NCI-H2107 treated with DMSO at 0.1 percent for 48 hours (cell line): ENCODE data around the gene PHKG2.
"Not testable (repeated sequence)": the region's sequence is repeated elsewhere in the genome, so short reads cannot be mapped to it uniquely, and the experiment has no call there.

ENCODE experiments used
- DNase-seq: peaks from one replicate; lab custom pipeline; 2025; ENCODE audit not compliant: unreplicated experiment; lab: John Stamatoyannopoulos, UW

The PHKG2 gene, protein sequence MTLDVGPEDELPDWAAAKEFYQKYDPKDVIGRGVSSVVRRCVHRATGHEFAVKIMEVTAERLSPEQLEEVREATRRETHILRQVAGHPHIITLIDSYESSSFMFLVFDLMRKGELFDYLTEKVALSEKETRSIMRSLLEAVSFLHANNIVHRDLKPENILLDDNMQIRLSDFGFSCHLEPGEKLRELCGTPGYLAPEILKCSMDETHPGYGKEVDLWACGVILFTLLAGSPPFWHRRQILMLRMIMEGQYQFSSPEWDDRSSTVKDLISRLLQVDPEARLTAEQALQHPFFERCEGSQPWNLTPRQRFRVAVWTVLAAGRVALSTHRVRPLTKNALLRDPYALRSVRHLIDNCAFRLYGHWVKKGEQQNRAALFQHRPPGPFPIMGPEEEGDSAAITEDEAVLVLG

DNA sequence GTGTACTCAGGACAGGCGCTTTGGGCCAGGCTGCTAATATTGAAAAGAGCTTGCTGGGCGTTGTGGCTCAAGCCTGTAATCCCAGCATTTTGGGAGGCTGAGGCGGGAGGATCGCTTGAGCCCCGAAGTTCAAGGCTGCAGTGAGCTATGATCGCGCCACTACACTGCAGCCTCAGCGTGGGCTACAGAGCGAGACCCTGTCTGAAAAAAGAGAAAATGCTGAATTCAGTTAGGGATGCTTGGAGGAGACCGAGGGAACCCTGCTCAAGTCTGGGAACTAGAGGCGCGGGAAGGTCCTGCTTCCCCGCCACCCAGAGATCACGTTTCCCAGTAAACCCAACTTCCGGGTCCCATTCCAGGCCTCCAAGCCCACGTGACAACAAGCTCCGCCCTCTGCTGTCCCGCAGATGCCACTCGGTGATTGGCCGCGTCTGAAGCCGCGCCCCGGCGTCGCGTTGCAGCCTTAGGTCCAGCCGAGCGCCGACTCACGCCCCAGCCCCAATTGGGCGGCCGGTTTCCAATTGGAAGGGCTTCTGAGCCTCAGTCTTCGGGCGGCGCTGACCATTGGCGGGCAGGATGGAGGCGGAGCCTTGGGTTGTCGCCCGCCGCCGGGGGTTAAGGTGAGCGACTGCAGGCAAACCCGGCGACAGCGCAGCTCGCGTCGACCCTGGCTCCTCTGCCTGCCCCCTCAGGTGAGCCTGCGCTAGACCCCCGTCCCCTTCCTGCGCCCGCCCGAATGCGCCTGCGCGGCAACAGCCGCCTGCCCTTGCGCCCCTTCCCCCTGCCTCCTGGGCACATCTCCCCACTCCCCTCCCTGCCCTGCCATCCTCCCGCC, at the start of gene PHKG2:
Gene PHKG2 (plus strand): TSS at position 627 of the 835 bp plus-strand sequence. CDS start 396 bp downstream, outside the sequence.
- peak; percentile 96 for DNase-seq

GRCh38 chr16:30698816-30699614, 49.2 kb upstream of the PHKG2 start, which contains the start of gene SRCAP:
Gene SRCAP (plus strand): TSS chr16:30699171. CDS start chr16:30700825, 1,654 bp downstream.
- DNase-seq, result peak; percentile 30

DNA sequence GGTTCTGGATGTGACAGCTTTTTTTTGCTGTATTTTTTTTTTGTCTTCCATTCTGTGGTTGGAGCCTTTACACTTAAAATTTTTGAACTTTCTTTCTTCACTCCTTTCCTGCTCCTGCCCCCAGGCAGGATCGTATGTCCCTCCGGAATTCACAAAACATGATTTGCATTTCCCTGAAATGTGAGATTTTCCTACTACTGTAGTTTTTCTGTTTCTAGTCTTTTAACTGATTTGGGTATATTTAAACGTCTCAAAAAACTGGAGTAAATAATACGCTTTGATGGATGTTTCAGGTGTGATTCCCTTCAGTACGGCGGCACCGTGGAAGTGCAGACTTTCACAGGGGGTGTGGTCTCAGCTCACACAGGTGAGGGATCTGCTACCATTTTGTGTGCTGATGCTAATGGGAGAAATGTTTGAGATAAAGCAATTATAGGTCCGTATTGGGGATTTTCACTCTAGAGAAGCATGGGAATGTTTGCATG, 48.6 kb upstream of the PHKG2 start:
- DNase-seq, result no peak

- DNase-seq, result no peak
Observed at GRCh38 chr16:30700491-30700890, 47.7 kb upstream of the PHKG2 start.

GRCh38 chr16:30700971-30701370, 47.3 kb upstream of the PHKG2 start:
- DNase-seq, result no peak

- not testable (repeated sequence) for DNase-seq
Observed at GRCh38 chr16:30703071-30703470, 45.2 kb upstream of the PHKG2 start.

- no peak for DNase-seq
Observed at GRCh38 chr16:30703971-30704370, 44.3 kb upstream of the PHKG2 start.

DNA sequence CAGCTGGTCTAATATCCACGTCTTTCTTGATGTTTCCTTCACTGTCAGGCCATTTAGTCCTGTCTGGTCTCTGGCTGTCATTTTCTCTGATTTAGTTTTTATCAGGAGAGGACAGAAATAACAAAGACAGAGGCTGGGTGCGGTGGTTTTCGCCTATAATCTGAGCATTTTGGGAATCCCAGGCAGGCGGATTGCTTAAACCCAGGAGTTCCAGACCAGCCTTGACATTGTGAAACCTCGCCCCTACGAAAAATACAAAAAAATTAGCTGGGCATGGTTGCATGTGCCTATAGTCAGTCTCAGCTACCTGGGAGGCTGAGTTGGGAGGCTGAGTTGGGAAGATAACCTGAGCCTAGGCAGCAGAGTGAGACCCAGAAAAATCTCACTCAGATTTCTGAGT, 42.2 kb upstream of the PHKG2 start:
- DNase-seq, result no peak

- DNase-seq, result no peak
Observed at GRCh38 chr16:30710971-30711370, 37.3 kb upstream of the PHKG2 start.

- no peak for DNase-seq
Observed at GRCh38 chr16:30711712-30712111, 36.5 kb upstream of the PHKG2 start.

- DNase-seq, result no peak
Observed at GRCh38 chr16:30715750-30716445, 32.3 kb upstream of the PHKG2 start.

DNA sequence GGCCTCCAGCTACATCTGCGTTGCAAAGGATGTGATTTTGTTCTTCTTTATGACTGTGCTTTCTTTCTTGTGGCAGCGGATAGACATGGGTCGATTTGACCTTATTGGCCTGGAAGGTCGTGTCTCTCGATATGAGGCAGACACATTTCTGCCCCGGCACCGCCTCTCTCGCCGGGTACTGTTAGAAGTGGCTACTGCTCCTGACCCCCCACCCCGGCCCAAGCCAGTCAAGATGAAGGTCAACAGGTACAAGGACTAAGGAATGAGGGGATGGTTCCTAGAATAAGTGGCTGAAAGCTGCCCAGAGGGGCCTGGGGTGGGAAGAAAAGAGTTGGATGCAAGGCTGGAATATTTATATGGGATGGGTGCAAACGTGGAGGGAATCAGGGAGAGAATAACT, 28.1 kb upstream of the PHKG2 start:
- no peak for DNase-seq

DNA sequence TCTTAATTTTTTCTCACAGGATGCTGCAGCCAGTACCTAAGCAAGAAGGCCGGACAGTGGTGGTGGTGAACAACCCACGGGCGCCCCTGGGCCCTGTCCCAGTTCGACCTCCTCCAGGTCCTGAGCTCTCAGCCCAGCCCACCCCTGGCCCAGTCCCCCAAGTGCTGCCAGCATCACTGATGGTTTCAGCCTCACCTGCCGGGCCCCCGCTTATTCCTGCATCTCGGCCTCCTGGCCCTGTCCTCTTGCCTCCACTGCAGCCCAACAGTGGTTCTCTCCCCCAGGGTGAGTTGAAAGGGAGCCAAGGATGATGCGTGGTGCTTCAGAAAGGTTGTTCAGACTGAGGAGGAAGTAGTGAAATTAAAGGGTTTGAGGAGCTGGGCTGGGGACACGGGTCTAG, 27.5 kb upstream of the PHKG2 start:
- DNase-seq, result no peak

DNA sequence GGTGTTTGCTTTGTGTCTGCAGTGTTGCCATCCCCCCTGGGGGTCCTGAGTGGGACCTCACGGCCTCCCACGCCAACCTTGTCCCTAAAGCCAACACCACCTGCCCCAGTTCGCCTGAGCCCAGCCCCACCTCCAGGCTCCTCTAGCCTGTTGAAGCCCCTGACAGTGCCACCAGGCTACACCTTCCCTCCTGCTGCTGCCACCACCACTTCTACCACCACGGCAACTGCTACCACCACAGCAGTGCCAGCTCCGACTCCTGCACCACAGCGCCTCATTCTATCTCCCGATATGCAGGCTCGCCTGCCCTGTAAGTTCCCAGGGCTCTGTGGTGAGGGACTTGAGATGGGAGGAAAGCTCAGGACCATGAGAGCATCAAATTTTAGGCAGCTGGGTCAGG, 27.1 kb upstream of the PHKG2 start:
- no peak for DNase-seq

DNA sequence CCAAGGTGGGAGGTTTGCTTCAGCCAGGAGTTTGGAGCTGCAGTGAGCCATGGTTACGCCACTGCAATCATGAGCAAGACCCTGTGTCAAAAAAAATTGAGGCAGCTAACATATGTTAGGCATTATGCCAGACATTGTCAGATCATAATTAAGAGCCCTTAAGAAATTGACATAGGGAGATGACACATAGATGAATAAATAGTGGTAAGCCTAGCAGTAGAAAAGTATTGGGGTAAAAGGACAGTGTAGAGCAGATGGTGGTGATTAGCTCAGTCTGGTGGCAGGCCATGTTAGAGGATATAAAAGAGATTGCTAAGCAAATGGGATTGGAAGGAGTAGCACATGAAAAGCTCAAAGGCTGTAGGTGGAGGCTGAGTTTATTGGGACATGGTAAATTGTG, 26.6 kb upstream of the PHKG2 start:
- DNase-seq, result no peak

DNA sequence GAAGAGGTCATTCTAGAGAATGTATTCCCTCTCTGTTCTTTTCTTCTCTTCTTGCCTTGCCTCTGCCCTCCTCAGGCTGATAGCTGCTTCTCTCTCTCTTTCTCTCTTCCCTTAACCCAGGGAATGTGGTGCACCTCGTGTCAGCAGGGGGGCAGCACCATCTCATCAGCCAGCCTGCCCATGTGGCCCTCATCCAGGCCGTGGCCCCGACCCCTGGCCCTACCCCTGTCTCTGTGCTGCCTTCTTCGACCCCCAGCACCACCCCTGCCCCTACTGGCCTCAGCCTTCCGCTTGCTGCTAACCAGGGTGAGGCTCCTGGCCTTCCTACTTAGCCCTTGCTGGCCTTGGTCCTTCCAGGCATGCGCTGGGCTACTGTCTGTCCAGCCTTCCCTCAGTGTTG, 25.8 kb upstream of the PHKG2 start:
- no peak for DNase-seq

- no peak for DNase-seq
Observed at GRCh38 chr16:30722916-30723315, 25.3 kb upstream of the PHKG2 start.

GRCh38 chr16:30723725-30724355, 24.4 kb upstream of the PHKG2 start:
- DNase-seq, result no peak

DNA sequence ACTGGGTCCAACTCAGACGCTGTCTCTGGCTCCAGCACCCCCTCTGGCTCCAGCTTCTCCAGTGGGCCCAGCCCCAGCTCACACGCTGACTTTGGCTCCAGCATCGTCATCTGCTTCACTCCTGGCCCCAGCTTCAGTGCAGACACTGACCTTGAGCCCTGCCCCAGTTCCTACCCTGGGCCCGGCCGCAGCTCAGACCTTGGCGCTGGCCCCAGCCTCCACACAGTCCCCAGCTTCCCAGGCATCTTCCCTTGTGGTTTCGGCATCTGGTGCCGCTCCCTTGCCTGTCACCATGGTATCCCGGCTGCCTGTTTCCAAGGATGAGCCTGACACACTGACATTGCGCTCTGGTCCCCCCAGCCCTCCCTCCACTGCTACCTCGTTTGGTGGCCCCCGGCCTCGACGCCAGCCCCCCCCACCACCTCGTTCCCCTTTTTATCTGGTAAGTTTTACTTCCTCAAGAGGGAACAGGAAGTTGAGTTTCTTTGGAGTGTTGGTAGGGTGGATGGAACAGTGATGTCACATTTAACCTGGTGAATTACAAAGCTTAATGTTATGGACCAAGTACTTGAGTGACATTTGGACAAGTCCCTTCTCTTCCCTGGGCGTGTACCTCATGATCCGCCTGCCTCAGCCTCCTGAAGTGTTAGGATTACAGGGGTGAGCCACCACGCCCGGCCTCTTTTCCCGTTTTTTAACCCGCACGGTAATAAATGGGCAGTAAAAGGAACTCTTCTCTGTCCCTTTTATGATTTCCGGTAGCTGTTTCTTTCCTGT, 23.4 kb upstream of the PHKG2 start:
- DNase-seq, result no peak
